ENCODE data around the gene AUTS2. TPM values are rescaled to one million over a fixed set of nuclear protein-coding genes. Genes with fewer than 3 reads are reported as not detected.

Gene AUTS2
- total RNA-seq, 1 experiment from 2014 or later, result 2.5 TPM

- intact Hi-C loops (cut with micrococcal nuclease; ENCODE audit: unreplicated experiment) (no loop called here), in situ Hi-C loops (cut with HindIII; ENCODE audit: low pct_unique_long_range_greater_than_20kb, low sequenced_read_pairs) (no loop called here)
- no peak for TF ChIP-seq REST (IDR thresholded peaks at IDR 0.05; ENCODE audit: insufficient read depth in 1 of 2, low read depth in 2 of 2, low read length in 1 of 2)
- no peak for TF ChIP-seq CTCF (IDR thresholded peaks at IDR 0.05)
- TF ChIP-seq TCF7L2 (IDR thresholded peaks at IDR 0.05; ENCODE audit: low read depth, low read length), result no peak
- no peak for TF ChIP-seq SIN3A (IDR thresholded peaks at IDR 0.05; ENCODE audit: borderline replicate concordance, insufficient read depth, low read depth, low read length)
- no peak for TF ChIP-seq POLR2AphosphoS5 (IDR thresholded peaks at IDR 0.05; ENCODE audit: low read depth, low read length)
- no peaks in the 10 kb centered on the region for H3K36me3 ChIP-seq (ENCODE audit: control insufficient read depth, insufficient read depth, low read length)
- H3K9me3 ChIP-seq (ENCODE audit: control insufficient read depth, insufficient read depth, low read depth, low read length), result no peaks in the 10 kb centered on the region
- POLR2A ChIA-PET, result no interaction called here
- DNase-seq (ENCODE audit: low read depth, low spot score) (no peak), ATAC-seq (no peak)
- no peaks in the 10 kb centered on the region; the same call in 1 of the 2 replicates for H3K27me3 ChIP-seq (ENCODE audit: control insufficient read depth, insufficient read depth, low read length)
- H3K27ac ChIP-seq (ENCODE audit: low read length), result no peak overlapping the region
- CTCF ChIA-PET, result no interaction called here
- no peaks in the 10 kb centered on the region for H3K4me1 ChIP-seq (ENCODE audit: control insufficient read depth, insufficient read depth, low read length)
- no TSS peak for BruUV-seq (replicated peaks)
- no peak overlapping the region for H3K4me3 ChIP-seq (ENCODE audit: low read depth in 2 of 2, low read length in 2 of 2)
Measured at GRCh38 chr7:69656890-69657289, 58.6 kb downstream of the AUTS2 start.

GRCh38 chr7:69657331-69657730 is 59.1 kb downstream of the AUTS2 start:
- Histone ChIP-seq H3K27ac (ENCODE audit: low read length) (no peak overlapping the region), H3K36me3 (ENCODE audit: control insufficient read depth, insufficient read depth, low read length) (no peaks in the 10 kb centered on the region), H3K9me3 (ENCODE audit: control insufficient read depth, insufficient read depth, low read depth, low read length) (no peaks in the 10 kb centered on the region), H3K27me3 (ENCODE audit: control insufficient read depth, insufficient read depth, low read length) (no peaks in the 10 kb centered on the region; the same call in 1 of the 2 replicates), H3K4me3 (ENCODE audit: low read depth in 2 of 2, low read length in 2 of 2) (no peak overlapping the region), H3K4me1 (ENCODE audit: control insufficient read depth, insufficient read depth, low read length) (no peaks in the 10 kb centered on the region)
- ChIA-PET POLR2A (no interaction called here), CTCF (no interaction called here)
- in situ Hi-C loops (cut with HindIII; ENCODE audit: low pct_unique_long_range_greater_than_20kb, low sequenced_read_pairs) (no loop called here), intact Hi-C loops (cut with micrococcal nuclease; ENCODE audit: unreplicated experiment) (no loop called here)
- BruUV-seq (replicated peaks), result no TSS peak
- DNase-seq (ENCODE audit: low read depth, low spot score), result no peak
- no peak for TF ChIP-seq CTCF (IDR thresholded peaks at IDR 0.05)
- no peak for TF ChIP-seq REST (IDR thresholded peaks at IDR 0.05; ENCODE audit: insufficient read depth in 1 of 2, low read depth in 2 of 2, low read length in 1 of 2)
- TF ChIP-seq TCF7L2 (IDR thresholded peaks at IDR 0.05; ENCODE audit: low read depth, low read length), result no peak
- no peak for ATAC-seq

All from Panc1 (cell line).